KMS-11 (cell line): Measurements from ENCODE around the gene FEM1A.
"Not testable (repeated sequence)": the region's sequence is repeated elsewhere in the genome, so short reads cannot be mapped to it uniquely, and the experiment has no call there.

Experiments used
- H2AFZ ChIP-seq: fragments of 200-600 bp; sonication (generic); 2 replicates; pipeline ENCODE4 v1.6.1; 2016; ENCODE audit warnings: antibody characterized with exemption, mixed run types, low read depth
- H3K27ac ChIP-seq: fragments of 200-600 bp; sonication (generic); 2 replicates; pipeline ENCODE4 v1.6.1; 2016; ENCODE audit warnings: mild to moderate bottlenecking, mixed run types
- H3K27me3 ChIP-seq: fragments of 200-600 bp; sonication (generic); 2 replicates; pipeline ENCODE4 v1.6.1; 2017; ENCODE audit warnings: mild to moderate bottlenecking, low read depth, mixed run types, moderate library complexity; ENCODE audit not compliant: insufficient read depth
- H3K36me3 ChIP-seq: fragments of 200-600 bp; sonication (generic); 2 replicates; pipeline ENCODE4 v1.6.1; 2017; ENCODE audit warnings: mild to moderate bottlenecking, mixed run types; ENCODE audit not compliant: insufficient read depth
- H3K4me1 ChIP-seq: fragments of 200-600 bp; sonication (generic); 2 replicates; pipeline ENCODE4 v1.6.1; 2016; ENCODE audit warnings: mild to moderate bottlenecking, low read depth, mixed run types; ENCODE audit not compliant: poor library complexity, severe bottlenecking
- H3K4me2 ChIP-seq: fragments of 200-600 bp; sonication (generic); 2 replicates; pipeline ENCODE4 v1.7.0; 2016; ENCODE audit warnings: mild to moderate bottlenecking, mixed run types
- H3K4me3 ChIP-seq: fragments of 200-600 bp; sonication (generic); IDR thresholded peaks from 2 replicates; pipeline ENCODE4 v1.6.1; 2017; ENCODE audit warnings: low read depth, low read length, mixed read lengths; ENCODE audit not compliant: insufficient read depth
- H3K79me2 ChIP-seq: fragments of 200-600 bp; sonication (generic); 2 replicates; pipeline ENCODE4 v1.6.1; 2016; ENCODE audit warnings: low read depth, mixed run types; ENCODE audit not compliant: insufficient read depth
- H3K9ac ChIP-seq: fragments of 200-600 bp; sonication (generic); 2 replicates; pipeline ENCODE4 v1.6.1; 2016; ENCODE audit warnings: mild to moderate bottlenecking, mixed run types
- H4K20me1 ChIP-seq: fragments of 200-600 bp; sonication (generic); 2 replicates; pipeline ENCODE4 v1.6.1; 2016; ENCODE audit warnings: mild to moderate bottlenecking, mixed run types; ENCODE audit not compliant: insufficient read depth
- CTCF ChIP-seq: fragments of 200-600 bp; sonication (generic); conservative IDR thresholded peaks from 2 replicates; pipeline ENCODE4 v1.6.1; 2017; ENCODE audit warnings: low read depth, mild to moderate bottlenecking, antibody characterized with exemption, low read length, moderate library complexity, mixed read lengths

FEM1A gene

GRCh38 chr19:4792019-4792865 lies 708 bp downstream of the FEM1A start:
- H3K36me3 ChIP-seq, H4K20me1 ChIP-seq, H3K27me3 ChIP-seq, H3K4me1 ChIP-seq, H3K4me3 ChIP-seq: not testable (repeated sequence)
- Histone ChIP-seq H3K4me2 (peak overlapping the region; percentile 89), H3K79me2 (peaks cover 35% of the 10 kb centered on the region), H3K9ac (peak overlapping the region; percentile 98), H2AFZ (peak overlapping the region; percentile 71), H3K27ac (peak overlapping the region; percentile 91)

DNA sequence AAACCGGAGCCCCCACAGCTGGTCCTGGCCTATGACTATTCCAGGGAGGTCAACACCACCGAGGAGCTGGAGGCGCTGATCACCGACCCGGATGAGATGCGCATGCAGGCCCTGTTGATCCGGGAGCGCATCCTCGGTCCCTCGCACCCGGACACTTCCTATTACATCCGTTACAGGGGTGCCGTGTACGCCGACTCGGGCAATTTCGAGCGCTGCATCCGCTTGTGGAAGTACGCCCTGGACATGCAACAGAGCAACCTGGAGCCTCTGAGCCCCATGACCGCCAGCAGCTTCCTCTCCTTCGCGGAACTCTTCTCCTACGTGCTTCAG lies 1.3 kb downstream of the FEM1A start:
- H3K4me1 ChIP-seq, H3K9ac ChIP-seq, H2AFZ ChIP-seq, H3K27ac ChIP-seq, H3K4me3 ChIP-seq, H3K27me3 ChIP-seq, H3K4me2 ChIP-seq, H4K20me1 ChIP-seq, H3K36me3 ChIP-seq: not testable (repeated sequence)
- peaks cover 35% of the 10 kb centered on the region for H3K79me2 ChIP-seq

GRCh38 chr19:4793278-4793677 lies 1.7 kb downstream of the FEM1A start:
- H3K79me2 ChIP-seq = peaks cover 35% of the 10 kb centered on the region
- H3K27ac ChIP-seq, H3K4me2 ChIP-seq, H3K4me3 ChIP-seq, H3K27me3 ChIP-seq, H3K9ac ChIP-seq, H3K36me3 ChIP-seq, H4K20me1 ChIP-seq, H3K4me1 ChIP-seq, H2AFZ ChIP-seq: not testable (repeated sequence)

DNA sequence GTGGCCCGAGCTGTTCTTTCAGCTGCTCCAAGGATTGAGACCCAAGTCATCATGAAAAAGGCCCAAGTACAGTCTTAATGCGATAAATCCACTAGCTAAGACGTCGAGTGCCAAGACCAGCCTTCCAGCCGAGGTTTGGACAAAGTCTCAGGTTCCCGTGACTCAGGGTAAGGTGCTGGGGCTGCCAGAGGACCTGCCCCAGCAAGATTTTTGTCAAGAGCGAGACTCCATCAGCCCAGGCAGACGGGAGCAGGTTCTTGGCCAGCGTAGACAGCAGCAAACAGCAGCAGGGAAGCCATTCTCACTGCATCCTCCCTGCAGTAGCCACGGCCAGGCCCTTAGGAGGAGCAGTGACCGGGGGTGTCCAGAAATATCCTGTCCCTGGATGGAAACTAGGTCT lies 3.4 kb downstream of the FEM1A start:
- Histone ChIP-seq H2AFZ (no peak overlapping the region), H3K4me2 (no peak overlapping the region), H3K36me3 (no peaks in the 10 kb centered on the region; the same call in 1 of the 2 replicates), H4K20me1 (no peaks in the 10 kb centered on the region), H3K79me2 (peaks cover 35% of the 10 kb centered on the region), H3K27ac (no peak overlapping the region), H3K27me3 (no peaks in the 10 kb centered on the region), H3K4me1 (no peaks in the 10 kb centered on the region), H3K4me3 (no peak overlapping the region), H3K9ac (no peak overlapping the region)
- TF ChIP-seq CTCF = no peak

DNA sequence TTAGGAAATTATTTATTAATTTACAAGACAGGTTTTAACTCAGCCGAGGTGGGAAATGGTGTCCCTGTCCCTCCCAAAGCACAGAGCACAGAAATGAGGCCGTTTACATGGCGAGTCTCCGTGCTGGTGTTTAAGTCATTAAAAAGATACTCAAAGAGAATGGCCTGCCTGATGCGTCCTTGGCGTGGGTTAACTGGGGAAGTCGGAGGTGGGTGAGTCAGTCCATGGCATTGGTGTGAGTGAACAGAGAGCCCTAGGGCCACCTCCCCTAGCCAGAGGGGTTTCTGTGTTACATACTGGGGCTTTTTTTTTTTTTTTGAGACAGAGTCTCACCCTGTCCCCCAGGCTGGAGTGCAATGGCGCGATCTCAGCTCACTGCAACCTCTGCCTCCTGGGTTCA lies 3.9 kb downstream of the FEM1A start:
- H3K4me2 ChIP-seq = no peak overlapping the region
- H3K4me1 ChIP-seq = no peaks in the 10 kb centered on the region

More for the DNA sequence above, 3.9 kb downstream of the FEM1A start:
- Histone ChIP-seq H4K20me1 (no peaks in the 10 kb centered on the region), H3K36me3 (no peaks in the 10 kb centered on the region; the same call in 1 of the 2 replicates), H2AFZ (no peak overlapping the region), H3K79me2 (peaks cover 35% of the 10 kb centered on the region), H3K9ac (no peak overlapping the region), H3K4me3 (no peak overlapping the region), H3K27ac (no peak overlapping the region), H3K27me3 (no peaks in the 10 kb centered on the region)
- no peak for TF ChIP-seq CTCF
